Epithelial cell of esophagus (primary cell): ENCODE results near the gene SPHK1.

ENCODE experiments used
- DNase-seq: peaks from one replicate; pipeline ENCODE4 v3.0.0; 2010; ENCODE audit warnings: low read depth
- H3K4me3 ChIP-seq: 2 replicates; pipeline ENCODE4 v1.5.1; 2011; ENCODE audit warnings: mild to moderate bottlenecking, low read length, control low read depth
- TF ChIP-seq, protein P1 (sequence below): IDR thresholded peaks from 2 replicates; pipeline ENCODE4 v1.5.1; 2011; ENCODE audit warnings: low read depth, mild to moderate bottlenecking, low read length, control low read depth, inconsistent platforms; ENCODE audit not compliant: insufficient read depth; ENCODE audit errors: missing control alignments

The SPHK1 gene

DNA sequence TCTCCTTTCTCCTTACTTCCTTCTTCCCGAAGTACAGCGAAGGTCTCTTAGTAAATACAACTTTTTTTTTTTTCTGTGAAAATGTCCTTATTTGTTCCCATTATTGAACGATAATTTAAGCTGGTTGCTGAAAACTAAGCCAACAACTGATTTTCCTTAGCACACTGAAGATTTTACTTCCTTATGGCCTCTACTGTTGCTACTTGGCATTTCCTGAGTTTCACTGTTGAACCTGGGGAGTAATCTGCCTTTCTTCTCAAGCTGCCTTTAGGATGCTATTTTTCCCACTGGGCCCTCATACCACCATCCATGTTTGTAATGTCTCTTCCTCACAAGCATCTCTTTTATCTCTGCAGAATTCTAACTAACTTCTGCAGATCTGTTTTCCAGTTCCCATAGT lies 42.4 kb downstream of the SPHK1 start:
- H3K4me3 ChIP-seq = no peak overlapping the region
- TF ChIP-seq, protein P1, sequence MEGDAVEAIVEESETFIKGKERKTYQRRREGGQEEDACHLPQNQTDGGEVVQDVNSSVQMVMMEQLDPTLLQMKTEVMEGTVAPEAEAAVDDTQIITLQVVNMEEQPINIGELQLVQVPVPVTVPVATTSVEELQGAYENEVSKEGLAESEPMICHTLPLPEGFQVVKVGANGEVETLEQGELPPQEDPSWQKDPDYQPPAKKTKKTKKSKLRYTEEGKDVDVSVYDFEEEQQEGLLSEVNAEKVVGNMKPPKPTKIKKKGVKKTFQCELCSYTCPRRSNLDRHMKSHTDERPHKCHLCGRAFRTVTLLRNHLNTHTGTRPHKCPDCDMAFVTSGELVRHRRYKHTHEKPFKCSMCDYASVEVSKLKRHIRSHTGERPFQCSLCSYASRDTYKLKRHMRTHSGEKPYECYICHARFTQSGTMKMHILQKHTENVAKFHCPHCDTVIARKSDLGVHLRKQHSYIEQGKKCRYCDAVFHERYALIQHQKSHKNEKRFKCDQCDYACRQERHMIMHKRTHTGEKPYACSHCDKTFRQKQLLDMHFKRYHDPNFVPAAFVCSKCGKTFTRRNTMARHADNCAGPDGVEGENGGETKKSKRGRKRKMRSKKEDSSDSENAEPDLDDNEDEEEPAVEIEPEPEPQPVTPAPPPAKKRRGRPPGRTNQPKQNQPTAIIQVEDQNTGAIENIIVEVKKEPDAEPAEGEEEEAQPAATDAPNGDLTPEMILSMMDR = no peak
- no peak for DNase-seq

DNA sequence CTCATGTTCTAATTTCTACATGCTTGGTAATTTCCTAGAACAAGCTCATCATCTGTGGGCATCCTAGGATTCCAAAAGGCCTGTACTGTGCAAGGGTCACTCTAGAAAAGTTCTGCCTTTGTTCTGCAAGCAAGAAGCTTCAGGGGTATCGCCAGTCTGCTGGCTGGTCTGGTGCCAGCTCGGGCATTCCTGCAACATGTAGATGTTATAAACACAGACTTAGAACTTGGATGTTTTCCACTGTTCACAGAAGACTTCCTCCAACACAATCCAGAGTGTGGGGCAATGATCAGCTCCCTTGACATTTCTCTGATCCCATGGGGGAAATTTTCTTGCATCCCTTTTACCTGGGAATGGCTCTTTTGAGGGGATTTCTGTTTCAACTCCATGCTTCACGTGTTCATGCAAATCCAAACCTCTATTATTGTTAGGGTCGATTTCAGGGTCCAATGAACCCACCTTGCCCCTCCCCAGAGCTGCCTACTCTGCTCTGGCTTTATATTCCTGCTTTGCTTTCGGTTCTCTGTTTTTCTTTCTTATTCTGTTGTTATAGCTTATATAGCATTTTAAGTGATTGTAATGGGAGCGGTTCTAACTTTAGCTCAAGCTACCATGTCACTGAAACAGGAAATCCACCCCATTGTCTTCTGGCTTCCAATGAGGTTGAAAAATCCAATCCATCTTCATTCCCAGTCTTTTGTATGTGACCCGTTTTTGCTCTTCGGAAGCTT lies 43.3 kb downstream of the SPHK1 start:
- no peak overlapping the region for H3K4me3 ChIP-seq
- no peak for DNase-seq
- TF ChIP-seq, protein P1 = no peak

DNA sequence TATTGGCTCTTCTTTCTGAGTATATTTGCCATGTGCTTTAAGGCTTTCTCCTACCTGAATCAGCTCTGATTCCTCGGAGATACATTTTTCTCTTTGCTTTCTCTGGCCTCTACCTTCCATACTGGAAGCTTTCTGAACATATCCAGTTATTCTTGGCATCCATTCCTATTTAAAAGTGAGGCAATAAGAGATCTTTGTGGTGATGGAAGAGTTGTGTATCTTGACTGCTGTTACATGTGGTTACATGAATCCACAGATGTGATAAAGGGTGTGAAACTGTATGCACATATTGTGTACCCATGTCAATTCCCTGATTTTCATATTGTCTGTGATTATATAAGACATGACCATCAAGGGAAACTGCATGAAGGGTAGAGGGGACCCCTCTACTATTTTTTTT lies 44.1 kb downstream of the SPHK1 start:
- TF ChIP-seq, protein P1 = no peak
- H3K4me3 ChIP-seq = no peak overlapping the region
- no peak for DNase-seq

DNA sequence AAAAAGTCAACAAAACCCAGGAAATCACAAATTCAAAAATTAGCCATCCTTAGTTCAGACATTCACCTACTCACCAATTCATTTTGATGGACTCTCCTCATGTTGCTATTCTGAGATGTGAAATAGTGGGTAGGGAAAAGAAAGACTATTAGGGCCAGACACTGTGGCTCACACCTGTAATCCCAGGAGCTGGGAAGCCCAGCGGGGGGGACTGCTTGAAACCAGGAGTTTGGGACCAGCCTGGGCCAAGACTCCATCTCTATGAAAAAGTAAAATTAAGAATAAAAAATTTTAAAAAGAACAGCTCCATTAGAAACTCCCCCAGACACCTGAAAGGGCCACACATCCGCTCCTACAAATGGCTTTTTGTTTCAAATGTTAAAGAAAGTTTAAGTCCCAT lies 47.1 kb downstream of the SPHK1 start:
- H3K4me3 ChIP-seq = no peak overlapping the region
- DNase-seq = no peak
- TF ChIP-seq, protein P1 = no peak

DNA sequence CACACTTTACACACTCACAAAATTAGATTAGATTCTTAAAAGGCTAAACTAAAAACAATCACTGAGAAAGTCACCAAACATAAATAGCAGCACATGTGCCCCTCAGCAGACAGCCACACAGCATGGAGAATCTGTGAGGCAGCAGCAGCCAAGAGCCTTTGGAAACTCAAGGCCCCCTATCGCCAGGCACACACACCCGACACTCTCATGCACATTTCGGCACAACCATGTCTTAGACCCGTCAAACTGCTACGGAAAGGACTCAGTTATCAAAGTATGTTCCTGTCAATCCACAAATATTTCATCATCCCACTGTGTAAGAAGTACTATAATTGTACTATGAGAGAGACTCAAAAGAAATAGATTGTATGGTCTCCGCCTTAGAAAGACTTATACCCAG lies 47.6 kb downstream of the SPHK1 start:
- H3K4me3 ChIP-seq = no peak overlapping the region
- TF ChIP-seq, protein P1 = no peak
- no peak for DNase-seq

DNA sequence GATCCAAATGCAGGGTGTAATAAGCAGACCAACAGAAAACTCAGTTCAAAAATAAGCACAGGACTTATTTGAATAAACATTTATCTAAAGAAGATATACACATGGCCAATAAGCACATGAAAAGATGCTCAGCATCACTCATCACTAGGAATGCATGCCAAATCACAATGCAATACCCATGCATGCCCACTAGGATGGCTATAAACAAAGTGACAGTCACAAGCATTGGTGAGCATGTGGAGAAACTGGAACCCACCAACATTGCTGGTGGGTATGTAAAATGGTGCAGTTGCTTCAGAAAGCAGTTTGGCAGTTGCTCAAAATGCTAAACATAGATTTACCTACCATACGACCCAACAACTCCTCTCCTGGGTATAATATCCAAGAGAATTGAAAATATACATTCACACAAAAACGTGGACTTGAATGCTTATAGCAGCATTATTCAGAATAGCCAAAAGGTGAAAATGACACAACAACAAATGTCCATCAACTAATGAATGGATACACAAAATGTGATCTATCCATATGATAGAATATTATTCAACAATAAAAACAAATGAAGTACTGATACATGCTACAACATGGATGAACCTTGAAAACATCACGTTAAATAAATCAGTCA lies 48.4 kb downstream of the SPHK1 start:
- peak; percentile 54 for DNase-seq
- no peak overlapping the region for H3K4me3 ChIP-seq
- TF ChIP-seq, protein P1 = peak; percentile 55

DNA sequence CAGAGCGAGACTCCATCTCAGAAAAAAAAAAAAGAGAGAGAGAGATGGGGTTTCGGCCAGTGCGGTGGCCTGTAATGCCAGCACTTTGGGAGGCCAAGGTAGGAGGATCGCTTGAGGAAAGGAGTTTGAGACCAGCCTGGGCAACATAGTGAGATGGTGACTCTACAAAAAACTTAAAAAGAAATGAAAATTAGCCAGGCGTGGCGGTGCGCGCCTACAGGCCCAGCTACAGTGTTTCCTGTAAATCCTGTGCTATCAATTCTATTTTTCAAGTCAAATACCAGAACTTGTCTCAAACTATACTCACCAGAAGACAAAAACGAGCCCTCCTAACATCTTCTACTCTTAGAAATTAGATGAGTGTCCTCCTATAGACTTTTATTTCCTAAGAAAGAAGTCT lies 49.3 kb downstream of the SPHK1 start:
- no peak overlapping the region for H3K4me3 ChIP-seq
- DNase-seq = no peak
- TF ChIP-seq, protein P1 = no peak
